NCI-H82 treated with DMSO at 0.1 percent for 48 hours (cell line): ENCODE data around the gene ZNF35.
"Not testable (repeated sequence)": the region's sequence is repeated elsewhere in the genome, so short reads cannot be mapped to it uniquely, and the experiment has no call there.

ENCODE experiments used
- DNase-seq: peaks from one replicate; lab custom pipeline; 2025; ENCODE audit not compliant: unreplicated experiment; lab: John Stamatoyannopoulos, UW

Gene ZNF35

DNA sequence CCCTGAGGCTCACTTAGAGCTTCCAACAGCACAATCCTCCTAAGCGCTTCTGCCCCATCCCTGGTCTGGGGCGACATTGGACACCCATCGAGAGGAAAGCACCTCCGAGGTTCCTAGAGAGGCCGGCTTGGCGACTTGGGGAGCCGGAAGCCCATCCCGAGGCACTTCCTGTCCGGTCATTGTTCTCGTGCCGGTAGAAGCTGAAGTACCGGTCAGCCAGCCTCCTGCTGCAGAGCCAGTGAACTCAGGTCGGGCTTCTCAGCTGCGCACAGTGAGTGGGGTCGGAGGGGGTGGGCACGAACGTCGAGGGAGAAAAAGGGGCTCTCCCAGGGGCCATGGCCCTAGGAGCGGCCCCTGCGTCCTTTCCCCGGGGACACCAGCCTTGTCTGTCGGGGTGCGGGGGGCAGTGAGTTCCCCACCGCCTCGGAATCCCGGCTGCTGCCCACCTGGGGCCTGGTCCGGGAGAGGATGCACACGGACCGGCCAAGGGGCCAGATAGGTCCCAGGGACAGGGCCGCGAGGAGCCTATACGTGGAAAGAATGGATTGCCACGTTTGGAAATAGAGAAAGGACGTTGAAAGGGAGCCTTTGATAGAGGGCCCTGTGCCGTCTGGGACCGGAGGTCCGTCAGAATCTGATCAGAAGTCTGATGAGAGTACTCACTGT lies at the start of gene ZNF35:
ZNF35 (plus strand) TSS at position 169 of the 666 bp plus-strand sequence. CDS start 2,336 bp downstream, outside the sequence.
- DNase-seq, result peak; percentile 70

DNA sequence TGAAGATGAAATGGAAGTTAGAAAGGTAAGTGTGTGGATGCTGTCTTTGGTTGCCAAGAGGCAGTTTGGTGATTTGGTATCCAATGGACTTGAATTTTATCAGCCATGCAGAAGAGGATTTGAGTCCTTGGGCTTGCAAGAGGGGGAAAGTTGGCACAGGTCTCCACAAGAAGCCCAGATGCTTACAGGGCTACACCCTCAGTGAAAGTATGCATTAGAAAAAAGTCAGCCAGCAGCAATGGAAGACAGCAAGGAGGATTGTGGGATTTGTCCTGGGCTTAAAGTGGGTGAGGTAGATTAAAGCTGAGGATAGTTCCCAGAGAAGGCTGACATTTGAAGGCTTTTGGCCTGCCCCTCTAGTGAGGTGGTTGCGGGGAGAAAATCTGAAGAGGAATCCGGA lies 46.8 kb upstream of the ZNF35 start:
- no peak for DNase-seq

DNA sequence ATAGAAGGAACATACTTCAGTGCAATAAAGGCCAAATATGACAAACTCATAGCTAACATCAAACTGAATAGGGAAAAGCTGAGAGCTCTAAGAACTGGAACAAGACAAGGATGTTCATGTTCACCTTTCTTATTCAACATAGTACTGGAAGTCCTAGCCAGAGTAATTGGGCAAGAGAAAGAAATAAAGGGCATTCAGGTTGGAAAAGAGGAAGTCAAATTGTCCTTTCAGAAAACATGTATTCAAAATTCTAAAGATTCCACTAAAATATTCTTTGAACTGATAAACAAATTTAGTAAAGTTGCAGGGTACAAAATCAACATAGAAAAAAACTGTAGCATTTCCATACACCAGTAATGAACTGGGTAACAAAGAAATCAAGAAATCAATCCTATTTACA lies 35.9 kb upstream of the ZNF35 start:
- DNase-seq, result no peak

DNA sequence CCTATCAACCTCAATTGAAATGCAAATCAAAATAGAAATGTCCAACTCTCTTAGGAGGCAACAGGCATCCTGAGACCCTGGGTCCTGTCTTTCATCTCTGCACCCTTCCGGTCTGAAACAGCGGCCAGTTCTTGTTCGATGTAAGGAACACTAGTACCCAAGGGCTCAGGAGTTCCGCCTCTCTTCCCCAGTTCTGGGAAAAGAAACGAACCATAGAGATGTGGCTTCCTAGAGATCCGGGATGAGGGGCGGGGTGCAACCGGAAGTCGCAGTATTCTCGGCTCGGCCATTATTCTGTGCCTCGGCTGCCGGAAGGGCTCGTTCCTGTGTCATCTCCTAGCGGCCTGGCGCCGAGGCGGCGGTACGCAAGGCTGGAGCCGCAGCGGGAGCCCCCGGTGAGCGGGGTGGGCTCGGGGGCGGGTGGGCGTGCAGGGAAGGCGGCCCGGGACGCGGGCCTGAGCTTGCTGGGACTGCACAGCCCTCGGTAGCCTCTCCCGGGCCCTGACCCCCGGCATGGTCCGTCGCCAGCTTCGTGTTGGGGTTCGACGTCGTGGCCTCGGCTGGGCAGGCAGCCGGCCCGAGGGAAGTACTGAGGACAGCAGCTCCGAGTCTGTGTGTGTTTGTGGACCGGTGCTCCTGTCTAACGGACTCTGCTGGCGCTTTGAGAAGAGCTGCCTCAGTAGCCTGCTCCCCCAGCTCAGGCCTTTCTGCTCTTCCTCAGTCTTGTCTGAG lies 23.6 kb upstream of the ZNF35 start, which contains the start of gene ZNF197:
ZNF197 (plus strand) TSS at position 288 of the 732 bp plus-strand sequence. CDS start 4,119 bp downstream, outside the sequence.
- DNase-seq, result peak; percentile 84

DNA sequence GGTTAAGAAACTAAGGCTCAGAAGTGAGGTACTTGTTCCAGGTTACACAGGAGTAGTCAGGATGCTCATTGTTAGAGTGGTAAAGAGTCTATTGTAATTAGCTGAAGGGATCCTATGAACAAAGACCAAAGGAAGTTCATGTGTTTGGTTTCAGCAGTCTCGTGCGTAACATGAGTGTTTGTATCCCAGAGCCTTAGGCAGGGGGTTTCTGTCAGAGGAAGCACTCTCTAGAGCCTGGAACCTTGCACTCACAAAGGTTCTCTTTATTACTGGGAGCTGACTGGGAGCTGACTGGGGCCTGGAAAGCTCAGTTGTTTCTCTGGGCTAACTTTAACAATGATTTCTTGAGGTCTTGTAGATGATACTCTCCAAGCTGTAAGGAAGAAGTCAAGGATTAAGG lies 19.8 kb upstream of the ZNF35 start:
- DNase-seq, result no peak

DNA sequence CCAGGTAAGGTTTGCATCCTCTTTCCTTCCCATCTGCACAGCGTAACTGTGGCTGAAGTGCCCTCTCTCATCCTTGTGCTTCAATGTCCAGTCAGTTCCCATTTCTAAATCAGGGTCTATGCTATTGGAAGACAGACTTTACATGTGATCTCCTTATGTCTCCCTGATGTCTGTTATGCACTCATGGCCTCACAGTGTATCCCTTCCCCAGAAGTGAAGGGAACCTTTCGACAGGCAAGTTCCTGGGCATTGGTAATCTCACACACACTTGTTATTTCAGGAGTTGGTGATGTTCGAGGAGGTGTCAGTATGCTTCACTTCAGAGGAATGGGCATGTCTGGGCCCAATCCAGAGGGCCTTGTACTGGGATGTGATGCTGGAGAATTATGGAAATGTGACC lies 16.3 kb upstream of the ZNF35 start:
- DNase-seq, result no peak

DNA sequence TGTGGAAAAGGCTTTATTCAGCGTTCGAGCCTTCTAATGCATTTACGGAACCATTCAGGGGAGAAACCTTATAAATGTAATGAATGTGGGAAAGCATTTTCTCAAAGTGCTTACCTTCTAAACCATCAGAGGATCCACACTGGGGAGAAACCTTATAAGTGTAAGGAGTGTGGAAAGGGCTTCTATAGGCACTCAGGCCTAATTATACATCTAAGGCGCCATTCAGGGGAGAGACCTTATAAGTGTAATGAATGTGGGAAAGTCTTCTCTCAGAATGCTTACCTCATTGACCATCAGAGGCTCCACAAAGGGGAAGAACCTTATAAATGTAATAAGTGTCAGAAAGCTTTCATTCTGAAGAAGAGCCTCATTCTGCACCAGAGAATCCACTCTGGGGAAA lies 6.2 kb upstream of the ZNF35 start:
- DNase-seq, result no peak

DNA sequence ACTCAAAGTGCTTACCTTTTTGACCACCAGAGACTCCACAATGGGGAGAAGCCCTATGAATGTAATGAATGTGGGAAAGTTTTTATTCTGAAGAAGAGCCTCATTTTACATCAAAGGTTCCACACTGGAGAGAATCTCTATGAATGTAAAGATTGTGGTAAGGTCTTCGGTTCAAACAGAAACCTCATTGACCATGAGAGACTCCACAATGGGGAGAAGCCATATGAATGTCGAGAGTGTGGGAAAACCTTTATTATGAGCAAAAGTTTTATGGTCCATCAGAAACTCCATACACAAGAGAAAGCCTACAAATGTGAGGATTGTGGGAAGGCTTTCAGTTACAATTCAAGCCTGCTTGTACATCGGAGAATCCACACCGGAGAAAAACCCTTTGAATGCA lies 5.5 kb upstream of the ZNF35 start:
- no peak for DNase-seq

DNA sequence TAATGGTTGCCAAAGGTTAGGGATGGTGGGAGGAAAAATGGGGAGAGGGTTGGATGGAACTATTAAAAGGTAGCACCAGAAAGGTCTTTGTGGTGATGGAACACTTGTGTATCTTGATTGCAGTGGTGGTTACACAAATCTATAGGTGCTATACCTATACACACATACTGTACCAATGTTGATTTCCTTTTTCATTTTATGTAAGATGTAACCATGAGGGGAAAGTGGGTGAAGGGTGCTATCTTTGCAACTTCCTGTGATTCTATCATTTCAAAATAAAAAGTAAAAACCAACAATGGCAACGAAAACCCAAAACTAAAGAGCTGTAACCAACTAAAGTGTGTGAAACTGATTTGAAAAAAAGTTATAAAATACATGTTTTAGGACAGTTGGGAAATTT lies 761 bp upstream of the ZNF35 start:
- no peak for DNase-seq

DNA sequence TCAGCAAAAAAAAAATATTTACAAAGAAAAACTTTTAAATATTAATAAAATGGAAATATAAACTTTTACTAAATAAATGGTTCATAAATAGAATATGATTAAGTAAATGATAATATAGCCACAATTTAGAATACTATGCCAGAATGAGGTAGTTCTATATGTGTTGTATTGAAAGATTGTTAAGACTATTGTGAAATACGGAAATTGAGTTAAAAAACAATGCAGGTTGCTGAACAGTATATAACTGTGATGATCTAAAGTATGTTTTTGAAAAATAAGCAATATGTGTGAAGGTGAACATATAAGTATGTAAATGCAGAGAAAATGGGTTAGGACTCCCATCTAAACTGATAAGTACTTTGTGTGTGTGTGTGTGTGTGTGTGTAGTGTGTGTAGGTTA lies 1.2 kb downstream of the ZNF35 start:
- no peak for DNase-seq

DNA sequence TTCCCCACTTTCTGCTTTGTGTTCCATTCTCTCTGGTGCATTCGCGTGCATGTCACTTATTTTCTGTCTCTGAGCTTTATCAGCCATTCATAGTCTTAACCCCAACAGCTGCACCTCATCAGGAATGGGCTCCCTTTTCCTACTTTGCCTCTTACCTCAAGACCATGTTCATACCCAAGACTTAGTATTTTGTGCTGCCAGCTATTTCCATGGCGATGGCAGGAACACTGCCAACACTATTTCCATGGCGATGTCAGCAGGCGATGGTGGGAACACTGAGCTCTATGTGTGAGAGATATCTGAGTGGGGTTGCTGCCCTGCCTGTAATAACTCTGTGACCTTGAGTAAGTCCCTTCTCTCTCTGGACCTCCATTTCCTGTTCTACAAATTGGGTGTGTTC lies 5.5 kb downstream of the ZNF35 start:
- no peak for DNase-seq

DNA sequence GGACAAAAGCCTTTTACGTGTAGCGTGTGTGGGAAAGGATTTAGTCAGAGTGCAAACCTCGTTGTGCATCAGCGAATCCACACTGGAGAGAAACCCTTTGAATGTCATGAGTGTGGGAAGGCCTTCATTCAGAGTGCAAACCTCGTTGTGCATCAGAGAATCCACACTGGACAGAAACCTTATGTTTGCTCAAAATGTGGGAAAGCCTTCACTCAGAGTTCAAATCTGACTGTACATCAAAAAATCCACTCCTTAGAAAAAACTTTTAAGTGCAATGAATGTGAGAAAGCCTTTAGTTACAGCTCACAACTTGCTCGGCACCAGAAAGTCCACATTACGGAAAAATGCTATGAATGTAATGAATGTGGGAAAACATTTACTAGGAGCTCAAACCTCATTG lies 10.5 kb downstream of the ZNF35 start:
- DNase-seq, result no peak

DNA sequence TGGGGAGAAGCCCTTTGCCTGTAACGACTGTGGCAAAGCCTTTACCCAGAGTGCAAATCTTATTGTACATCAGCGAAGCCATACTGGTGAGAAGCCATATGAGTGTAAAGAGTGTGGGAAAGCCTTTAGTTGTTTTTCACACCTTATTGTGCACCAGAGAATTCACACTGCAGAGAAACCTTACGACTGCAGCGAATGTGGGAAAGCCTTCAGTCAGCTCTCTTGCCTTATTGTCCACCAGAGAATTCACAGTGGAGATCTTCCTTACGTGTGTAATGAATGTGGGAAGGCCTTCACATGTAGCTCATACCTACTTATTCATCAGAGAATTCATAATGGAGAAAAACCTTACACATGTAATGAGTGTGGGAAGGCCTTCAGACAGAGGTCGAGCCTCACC lies 10.9 kb downstream of the ZNF35 start:
- no peak for DNase-seq

DNA sequence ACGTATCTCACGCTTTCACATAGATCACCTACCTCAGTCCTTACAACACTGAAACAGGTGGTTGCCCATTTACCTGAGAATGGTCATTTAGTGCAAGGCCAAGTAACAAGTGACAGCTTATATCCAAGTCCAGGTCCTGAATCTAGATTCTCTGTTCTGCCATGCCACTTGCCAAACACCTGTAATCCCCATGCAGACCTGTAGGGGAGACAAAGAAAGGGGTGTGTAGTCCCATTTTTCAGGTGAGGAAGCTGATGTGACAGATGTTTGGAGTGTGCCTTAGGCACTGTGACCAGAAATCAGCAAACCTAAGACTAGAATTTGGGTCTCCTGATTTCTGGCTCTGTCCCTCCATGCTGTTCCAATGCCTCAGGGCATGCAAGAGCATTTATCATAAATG lies 12.7 kb downstream of the ZNF35 start:
- no peak for DNase-seq

DNA sequence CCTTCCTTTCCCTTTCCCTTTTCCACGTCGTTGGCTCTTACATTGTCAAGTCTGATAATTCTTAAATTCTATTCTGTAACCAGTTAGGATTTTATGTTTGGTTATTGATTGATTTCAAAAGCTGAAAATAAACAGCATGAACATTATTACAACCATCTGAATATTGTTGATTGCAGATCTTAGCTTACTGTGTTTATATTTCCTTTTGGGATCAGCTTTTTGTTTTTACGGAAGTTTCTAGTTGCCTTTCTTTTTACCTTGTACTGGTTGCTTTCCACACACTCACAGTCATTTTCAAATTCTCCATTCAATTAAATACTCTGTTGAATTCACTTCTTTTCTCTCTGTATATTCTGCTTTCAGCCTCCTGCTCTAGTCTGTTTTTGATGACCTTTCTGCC lies 16.6 kb downstream of the ZNF35 start:
- DNase-seq, result no peak

DNA sequence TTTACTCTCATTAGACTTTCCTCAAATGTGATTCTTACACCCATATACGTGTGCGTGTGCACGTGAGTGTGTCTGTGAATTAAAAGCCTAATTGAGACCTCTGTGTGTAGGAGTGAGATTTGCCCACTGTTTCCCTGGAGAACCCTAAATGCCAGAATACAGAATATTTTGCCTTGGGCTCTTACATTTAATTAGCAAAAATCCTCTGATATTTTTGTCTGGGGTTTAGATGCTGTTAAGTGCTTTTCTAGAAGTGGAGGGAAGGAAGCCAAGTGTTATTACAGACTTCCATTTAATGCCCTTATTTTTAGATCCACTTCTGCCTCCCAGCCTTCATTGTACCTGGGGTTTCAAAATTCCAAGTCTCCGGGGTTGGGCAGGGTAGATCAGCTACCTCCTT lies 17.8 kb downstream of the ZNF35 start:
- DNase-seq, result no peak

DNA sequence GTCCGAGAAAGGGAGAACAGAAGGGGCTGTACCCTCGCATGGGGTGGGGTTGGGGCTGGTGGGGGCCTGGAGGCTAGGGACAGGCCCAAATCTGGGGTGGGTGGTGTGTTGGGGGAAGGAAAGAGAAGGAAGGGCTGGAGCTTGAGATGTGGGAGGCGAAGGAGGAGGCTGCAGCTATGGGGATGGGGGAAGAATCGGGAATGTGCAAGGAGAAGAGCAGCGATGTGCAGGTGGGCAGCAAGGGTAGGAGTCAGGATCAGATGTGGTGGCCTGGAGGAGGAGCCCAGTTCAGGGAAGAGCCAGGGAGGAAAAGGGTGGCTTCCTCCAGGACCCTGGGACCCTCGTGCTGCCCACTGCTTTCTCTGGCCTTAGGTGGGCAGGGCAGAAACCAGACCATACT lies 21.2 kb downstream of the ZNF35 start:
- no peak for DNase-seq

DNA sequence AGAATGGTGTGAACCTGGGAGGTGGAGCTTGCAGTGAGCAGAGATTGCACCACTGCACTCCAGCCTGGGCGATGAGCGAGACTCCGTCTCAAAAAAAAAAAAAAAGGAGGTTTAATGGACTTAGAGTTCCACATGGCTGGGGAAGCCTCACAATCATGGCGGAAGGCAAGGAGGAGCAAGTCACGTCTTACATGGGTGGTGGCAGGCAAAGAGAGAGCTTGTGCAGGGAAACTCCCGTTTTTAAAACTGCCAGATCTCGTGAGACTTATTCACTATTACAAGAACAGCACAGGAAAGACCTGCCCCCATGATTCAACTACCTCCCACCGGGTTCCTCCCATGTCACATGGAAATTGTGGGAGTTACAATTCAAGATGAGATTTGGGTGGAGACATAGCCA lies 24.9 kb downstream of the ZNF35 start:
- DNase-seq, result not testable (repeated sequence)

DNA sequence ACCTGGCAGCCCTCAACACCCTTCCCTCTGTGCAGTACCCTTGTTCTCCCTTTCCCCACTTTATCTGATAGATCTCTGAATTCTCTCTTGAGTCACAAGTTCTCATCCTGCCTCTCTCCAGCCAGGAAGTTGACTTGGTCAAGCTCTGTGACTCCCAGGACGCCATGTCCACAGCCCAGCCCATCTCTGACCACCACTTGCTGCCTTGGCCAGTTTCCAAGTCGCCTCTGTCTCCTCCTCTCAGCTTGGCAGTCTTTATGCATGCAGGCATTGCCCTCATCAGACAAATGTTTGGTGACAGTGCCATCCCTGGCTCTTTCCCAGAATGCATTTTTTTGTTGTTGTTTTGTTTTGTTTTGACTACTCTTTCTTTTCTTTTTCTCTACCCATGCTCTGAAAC lies 25.7 kb downstream of the ZNF35 start:
- no peak for DNase-seq

DNA sequence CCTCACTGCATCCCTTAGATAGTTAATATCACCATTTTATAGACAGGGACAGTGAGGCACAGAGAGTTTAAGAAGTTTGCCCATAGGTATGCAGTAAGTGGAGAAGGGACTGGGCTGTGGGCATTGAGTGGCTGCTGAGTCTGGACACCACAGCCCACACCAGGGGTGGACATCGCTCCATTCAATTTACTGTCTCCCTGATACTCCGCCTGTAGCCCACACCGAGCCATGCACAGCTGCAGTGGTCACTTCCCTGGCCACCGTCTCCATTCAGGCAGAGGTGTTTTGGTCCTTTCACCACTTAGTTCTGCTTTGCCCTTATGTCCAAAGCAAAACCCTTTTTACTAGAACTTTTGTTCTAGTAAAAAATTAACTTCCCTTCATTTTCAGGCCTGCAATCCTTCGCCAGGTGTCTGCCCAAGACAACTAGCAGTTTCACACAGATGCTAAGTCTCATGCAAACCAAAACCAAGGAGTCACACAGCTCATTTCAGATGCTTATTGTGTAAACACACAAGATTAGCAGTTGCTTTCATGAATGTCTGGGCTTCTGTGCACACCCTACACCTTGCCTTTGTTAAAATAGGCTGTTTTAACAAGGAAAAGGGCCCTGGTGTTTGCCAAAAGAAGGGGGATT lies 30.1 kb downstream of the ZNF35 start:
- no peak for DNase-seq

DNA sequence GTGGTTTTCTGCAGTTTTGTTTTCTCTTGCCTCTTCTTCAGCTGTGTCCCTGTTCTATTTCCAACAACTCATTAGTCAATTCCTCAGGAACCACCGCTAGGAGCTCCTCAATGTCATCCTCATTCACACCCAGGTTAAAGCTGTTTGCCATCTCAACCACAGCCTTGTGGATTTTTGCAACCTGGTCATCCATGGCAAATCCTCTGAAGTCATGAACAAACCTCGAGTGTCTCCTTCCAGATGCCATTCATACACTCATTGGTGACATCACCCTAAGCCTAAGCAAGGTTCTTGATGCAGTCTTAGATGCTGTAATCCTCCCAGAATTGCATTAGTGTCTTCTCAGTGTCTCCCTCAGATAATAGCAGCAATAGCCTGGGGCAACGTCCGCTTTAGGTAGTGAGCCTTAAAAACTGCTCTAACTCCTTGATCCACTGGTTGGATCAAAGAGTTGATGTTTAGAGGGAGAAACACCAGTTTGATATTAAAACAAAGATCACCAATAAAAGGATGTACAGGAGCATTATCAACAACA lies 32.5 kb downstream of the ZNF35 start:
- DNase-seq, result no peak
